ENCODE measurements around the gene FAN1. TPM values are rescaled to one million over a fixed set of nuclear protein-coding genes. Genes with fewer than 3 reads are reported as not detected.

Gene FAN1
- total and polyA plus RNA-seq, 2 of the 13 experiments (the other 11 are each of a cell fraction or from before 2014, with no cell fraction given), result 10.8 to 20.1 TPM

GRCh38 chr15:30923429-30923828, 19.7 kb downstream of the FAN1 start:
- TF ChIP-seq NFE2L1 (CRISPR knock-in tag; IDR thresholded peaks at IDR 0.05; ENCODE audit: borderline replicate concordance), result no peak
- no peak for TF ChIP-seq ZFP90 (CRISPR knock-in tag; IDR thresholded peaks at IDR 0.05; ENCODE audit: borderline replicate concordance)
- TF ChIP-seq MIER3 (CRISPR knock-in tag; IDR thresholded peaks at IDR 0.05; ENCODE audit: borderline replicate concordance), result no peak
- no peak for TF ChIP-seq ZFP41 (CRISPR knock-in tag; IDR thresholded peaks at IDR 0.05; ENCODE audit: borderline replicate concordance)
- TF ChIP-seq TFAP4 (IDR thresholded peaks at IDR 0.05; ENCODE audit: borderline replicate concordance, low read depth), result no peak
- TF ChIP-seq ZNF616 (CRISPR knock-in tag; IDR thresholded peaks at IDR 0.05; ENCODE audit: low read depth), result no peak
- no peak for TF ChIP-seq JUNB (CRISPR knock-in tag; IDR thresholded peaks at IDR 0.05; ENCODE audit: borderline replicate concordance)
- TF ChIP-seq ZBTB38 (CRISPR knock-in tag; IDR thresholded peaks at IDR 0.05), result no peak
- TF ChIP-seq ZNF496 (CRISPR knock-in tag; IDR thresholded peaks at IDR 0.05; ENCODE audit: insufficient replicate concordance), result no peak
- TF ChIP-seq ZNF841 (CRISPR knock-in tag; IDR thresholded peaks at IDR 0.05; ENCODE audit: borderline replicate concordance), result no peak
- TF ChIP-seq ZNF484 (CRISPR knock-in tag; IDR thresholded peaks at IDR 0.05; ENCODE audit: borderline replicate concordance, low read depth), result no peak
- TF ChIP-seq ZBTB14 (CRISPR knock-in tag; IDR thresholded peaks at IDR 0.05), result no peak
- TF ChIP-seq AHR (CRISPR knock-in tag; IDR thresholded peaks at IDR 0.05), result no peak
- TF ChIP-seq ZNF770 (CRISPR knock-in tag; IDR thresholded peaks at IDR 0.05), result no peak
- TF ChIP-seq ZXDC (CRISPR knock-in tag; IDR thresholded peaks at IDR 0.05), result no peak
- Histone ChIP-seq H3K36me3 (replicated peaks in 1 of 2; ENCODE audit: control insufficient read depth in 1 of 2, insufficient read depth in 2 of 2, low read length in 2 of 2) (peaks cover 17 to 65% of the 10 kb centered on the region in 2 experiments), H3K4me3 (replicated peaks in 1 of 3; ENCODE audit: insufficient read depth in 1 of 3, low read depth in 2 of 3, low read length in 3 of 3) (no peak overlapping the region), H3K4me1 (ENCODE audit: insufficient read depth, low read length) (no peaks in the 10 kb centered on the region), H3K27ac (ENCODE audit: extremely low read length, insufficient read depth, low read length) (no peak overlapping the region), H3K4me2 (ENCODE audit: low read depth, low read length) (no peak overlapping the region), H3K9me3 (ENCODE audit: low read length) (no peaks in the 10 kb centered on the region), H3K27me3 (ENCODE audit: control insufficient read depth in 1 of 2, insufficient read depth in 2 of 2, low read length in 2 of 2) (no peaks in the 10 kb centered on the region), H3K79me2 (ENCODE audit: insufficient read depth, low read length) (no peaks in the 10 kb centered on the region), H2AFZ (ENCODE audit: low read length) (no peak overlapping the region), H4K20me1 (ENCODE audit: insufficient read depth, low read length) (no peaks in the 10 kb centered on the region), H3K9ac (ENCODE audit: insufficient read depth, low read depth, low read length) (no peak overlapping the region)
- no peak for FAIRE-seq
- no peak for ATAC-seq
- BruUV-seq (replicated peaks), result no TSS peak
- no peak for DNase-seq (ENCODE audit: low spot score)
- WGBS (ENCODE audit: low lambda C conversion rate), result 96% methylated on average over 7 of the region's 7 CpGs
- POLR2A ChIA-PET, result no interaction called here
- in situ Hi-C loops (cut with HindIII; ENCODE audit: extremely low pct_ligation_motif_present, low pct_unique_long_range_greater_than_20kb), result no loop called here
- CTCF ChIA-PET (ENCODE audit: low intra/inter-chr PET ratio, low total read pairs), result no interaction called here
- intact Hi-C loops (cut with micrococcal nuclease; ENCODE audit: unreplicated experiment), result no loop called here
